HL-60 (cell line): Measurements from ENCODE around the gene ANKRD11.

Experiments
- POLR2AphosphoS5 ChIP-seq: IDR thresholded peaks from 2 replicates; pipeline ENCODE4 v1.6.1; 2012; ENCODE audit warnings: low read depth
- TF ChIP-seq, protein P1 (sequence below): IDR thresholded peaks from one replicate; pipeline ENCODE4 v1.5.1; 2011; ENCODE audit warnings: low read length, control low read depth, inconsistent platforms; ENCODE audit not compliant: insufficient read depth

DNA sequence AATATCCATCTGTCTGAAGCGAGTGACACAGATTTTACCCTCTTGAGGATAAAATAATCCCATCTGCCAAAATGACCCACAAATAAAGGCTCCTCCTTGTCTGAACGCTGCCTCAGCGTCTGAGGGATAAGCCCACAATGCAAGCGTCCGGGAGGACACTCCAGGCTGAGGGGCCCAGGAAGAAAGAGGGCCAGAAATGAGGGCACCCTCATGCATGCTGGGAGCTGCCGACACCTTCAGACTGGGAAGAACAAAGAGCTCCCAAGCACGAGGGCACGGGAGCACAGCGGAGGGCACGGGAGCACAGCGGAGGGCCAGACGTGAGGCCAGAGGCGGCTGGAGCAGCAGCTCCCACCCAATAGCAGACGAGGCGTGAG is 145.9 kb downstream of the ANKRD11 start:
- TF ChIP-seq, protein P1, sequence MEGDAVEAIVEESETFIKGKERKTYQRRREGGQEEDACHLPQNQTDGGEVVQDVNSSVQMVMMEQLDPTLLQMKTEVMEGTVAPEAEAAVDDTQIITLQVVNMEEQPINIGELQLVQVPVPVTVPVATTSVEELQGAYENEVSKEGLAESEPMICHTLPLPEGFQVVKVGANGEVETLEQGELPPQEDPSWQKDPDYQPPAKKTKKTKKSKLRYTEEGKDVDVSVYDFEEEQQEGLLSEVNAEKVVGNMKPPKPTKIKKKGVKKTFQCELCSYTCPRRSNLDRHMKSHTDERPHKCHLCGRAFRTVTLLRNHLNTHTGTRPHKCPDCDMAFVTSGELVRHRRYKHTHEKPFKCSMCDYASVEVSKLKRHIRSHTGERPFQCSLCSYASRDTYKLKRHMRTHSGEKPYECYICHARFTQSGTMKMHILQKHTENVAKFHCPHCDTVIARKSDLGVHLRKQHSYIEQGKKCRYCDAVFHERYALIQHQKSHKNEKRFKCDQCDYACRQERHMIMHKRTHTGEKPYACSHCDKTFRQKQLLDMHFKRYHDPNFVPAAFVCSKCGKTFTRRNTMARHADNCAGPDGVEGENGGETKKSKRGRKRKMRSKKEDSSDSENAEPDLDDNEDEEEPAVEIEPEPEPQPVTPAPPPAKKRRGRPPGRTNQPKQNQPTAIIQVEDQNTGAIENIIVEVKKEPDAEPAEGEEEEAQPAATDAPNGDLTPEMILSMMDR: no peak
- TF ChIP-seq POLR2AphosphoS5: no peak
